ENCODE data around the gene GRHL3. TPM values are rescaled to one million over a fixed set of nuclear protein-coding genes. Genes with fewer than 3 reads are reported as not detected.
"Not testable (repeated sequence)": the region's sequence is repeated elsewhere in the genome, so short reads cannot be mapped to it uniquely, and the experiment has no call there.

GRHL3 gene
- total RNA-seq (2014; rRNA removed; shearing (Covaris generic)): not detected in 2 replicates

GRCh38 chr1:24319312-24319863 is at the start of gene GRHL3:
Gene GRHL3 (plus strand): TSS chr1:24319357. CDS start chr1:24319552, 195 bp downstream.
- peak; percentile 55 for DNase-seq (ENCODE audit: low read depth)

GRCh38 chr1:24274203-24275103 is 44.7 kb upstream of the GRHL3 start:
- DNase-seq (ENCODE audit: low read depth): not testable (repeated sequence)

- DNase-seq (ENCODE audit: low read depth): no peak
These were observed 44.1 kb upstream of the GRHL3 start for GRCh38 chr1:24275104-24275410.

- DNase-seq (ENCODE audit: low read depth): peak; percentile 82
These were observed 43.6 kb upstream of the GRHL3 start for GRCh38 chr1:24275510-24275909.

- no peak for DNase-seq (ENCODE audit: low read depth)
These were observed 42.4 kb upstream of the GRHL3 start for GRCh38 chr1:24276791-24277190.

GRCh38 chr1:24277420-24278169 is 41.6 kb upstream of the GRHL3 start:
- DNase-seq (ENCODE audit: low read depth): peak; percentile 87

GRCh38 chr1:24278726-24279125 is 40.4 kb upstream of the GRHL3 start:
- DNase-seq (ENCODE audit: low read depth): no peak

- DNase-seq (ENCODE audit: low read depth): no peak
These were observed 39.4 kb upstream of the GRHL3 start for GRCh38 chr1:24279590-24280232.

GRCh38 chr1:24281591-24281990 is 37.6 kb upstream of the GRHL3 start:
- DNase-seq (ENCODE audit: low read depth): no peak

GRCh38 chr1:24282491-24282890 is 36.7 kb upstream of the GRHL3 start:
- DNase-seq (ENCODE audit: low read depth): no peak

- DNase-seq (ENCODE audit: low read depth): peak; percentile 92
These were observed 35.6 kb upstream of the GRHL3 start for GRCh38 chr1:24283326-24284155.

GRCh38 chr1:24284156-24284471 is 35.0 kb upstream of the GRHL3 start:
- no peak for DNase-seq (ENCODE audit: low read depth)

- no peak for DNase-seq (ENCODE audit: low read depth)
These were observed 33.9 kb upstream of the GRHL3 start for GRCh38 chr1:24285231-24285630.

GRCh38 chr1:24286246-24287010 is 32.7 kb upstream of the GRHL3 start:
- DNase-seq (ENCODE audit: low read depth): peak; percentile 43

GRCh38 chr1:24287779-24288178 is 31.4 kb upstream of the GRHL3 start:
- not testable (repeated sequence) for DNase-seq (ENCODE audit: low read depth)

- DNase-seq (ENCODE audit: low read depth): no peak
These were observed 30.7 kb upstream of the GRHL3 start for GRCh38 chr1:24288479-24288878.

- DNase-seq (ENCODE audit: low read depth): peak; percentile 98
These were observed 29.1 kb upstream of the GRHL3 start for GRCh38 chr1:24289937-24290595.

GRCh38 chr1:24290933-24291487 is 28.1 kb upstream of the GRHL3 start:
- no peak for DNase-seq (ENCODE audit: low read depth)

- DNase-seq (ENCODE audit: low read depth): no peak
These were observed 27.1 kb upstream of the GRHL3 start for GRCh38 chr1:24292103-24292502.

- no peak for DNase-seq (ENCODE audit: low read depth)
These were observed 26.3 kb upstream of the GRHL3 start for GRCh38 chr1:24292887-24293286.

All from M059J (cell line).